WTC11 (cell line): ENCODE measurements around the gene ILF2. TPM values are rescaled to one million over a fixed set of nuclear protein-coding genes. Genes with fewer than 3 reads are reported as not detected.

Experiments
- ATAC-seq: fragments of 200-7000 bp; cut with Tn5 transposase; 2 replicates; pipeline ENCODE4 v1.10.0; 2021; ENCODE audit warnings: mild to moderate bottlenecking, moderate library complexity
- CTCF ChIA-PET: fragments of 300-600 bp; sonication (Branson Sonifier 250); formaldehyde crosslinking; loops from one replicate; lab custom pipeline; 2021; ENCODE audit warnings: antibody characterized with exemption; lab: Charles Lee
- POLR2A ChIA-PET: fragments of 350-600 bp; sonication (Branson Sonifier 250); formaldehyde crosslinking; loops from one replicate; lab custom pipeline; 2021; ENCODE audit warnings: antibody characterized with exemption; lab: Charles Lee
- DNase-seq: peaks from one replicate; pipeline ENCODE4 v3.0.0; 2021; ENCODE audit warnings: low spot score
- H3K27ac Mint-ChIP-seq: 2 replicates; pipeline ENCODE4 v1.8.0; 2021; ENCODE audit warnings: mixed read lengths
- H3K27me3 Mint-ChIP-seq: 2 replicates; pipeline ENCODE4 v1.8.0; 2021; ENCODE audit warnings: low read depth, mild to moderate bottlenecking, moderate library complexity, mixed read lengths
- H3K36me3 Mint-ChIP-seq: 2 replicates; pipeline ENCODE4 v1.8.0; 2021; ENCODE audit warnings: mixed read lengths
- H3K4me1 Mint-ChIP-seq: 2 replicates; pipeline ENCODE4 v1.8.0; 2022; ENCODE audit warnings: mixed read lengths
- H3K4me3 Mint-ChIP-seq: 2 replicates; pipeline ENCODE4 v1.8.0; 2021; ENCODE audit warnings: mild to moderate bottlenecking, moderate library complexity, mixed read lengths
- H3K9me3 Mint-ChIP-seq: 2 replicates; pipeline ENCODE4 v1.8.0; 2021; ENCODE audit warnings: mixed read lengths
- ATF3 ChIP-seq: sonication (generic); formaldehyde crosslinking; conservative IDR thresholded peaks from 2 replicates; pipeline ENCODE4 v1.8.1; 2022; ENCODE audit warnings: mild to moderate bottlenecking, missing genetic modification reagents
- ATF6 ChIP-seq: sonication (generic); formaldehyde crosslinking; IDR thresholded peaks from 2 replicates; pipeline ENCODE4 v1.8.1; 2023; ENCODE audit warnings: mild to moderate bottlenecking, missing genetic modification reagents
- CTCF ChIP-seq: fragments of 200-600 bp; IDR thresholded peaks from 2 replicates; pipeline ENCODE4 v1.8.0; 2022; ENCODE audit warnings: antibody characterized with exemption
- GABPB1 ChIP-seq: sonication (generic); formaldehyde crosslinking; IDR thresholded peaks from 2 replicates; pipeline ENCODE4 v1.8.1; 2023; ENCODE audit warnings: mild to moderate bottlenecking, missing genetic modification reagents
- HMGA2 ChIP-seq: fragments of 250-450 bp; sonication (Bioruptor Pico); IDR thresholded peaks from 2 replicates; pipeline ENCODE4 v1.4.0; 2021; ENCODE audit warnings: mild to moderate bottlenecking, moderate library complexity
- NFATC4 ChIP-seq: fragments of 250-450 bp; sonication (Bioruptor Pico); IDR thresholded peaks from 2 replicates; pipeline ENCODE4 v1.9.0; 2021; ENCODE audit warnings: mild to moderate bottlenecking
- NR1H2 ChIP-seq: sonication (generic); formaldehyde crosslinking; IDR thresholded peaks from 2 replicates; pipeline ENCODE4 v1.9.0; 2021; ENCODE audit warnings: mild to moderate bottlenecking, moderate library complexity, missing genetic modification reagents
- OVOL2 ChIP-seq: fragments of 250-450 bp; sonication (Bioruptor Pico); IDR thresholded peaks from 2 replicates; pipeline ENCODE4 v1.9.0; 2021; ENCODE audit warnings: mild to moderate bottlenecking, borderline replicate concordance
- PRDM15 ChIP-seq: sonication (generic); formaldehyde crosslinking; IDR thresholded peaks from 2 replicates; pipeline ENCODE4 v1.8.0; 2022; ENCODE audit warnings: missing genetic modification reagents
- PREB ChIP-seq: sonication (generic); formaldehyde crosslinking; IDR thresholded peaks from 2 replicates; pipeline ENCODE4 v1.8.1; 2022; ENCODE audit warnings: mild to moderate bottlenecking, missing genetic modification reagents, moderate library complexity, borderline replicate concordance
- PRRX2 ChIP-seq: fragments of 250-450 bp; sonication (Bioruptor Pico); IDR thresholded peaks from 2 replicates; pipeline ENCODE4 v1.8.0; 2021; ENCODE audit warnings: mild to moderate bottlenecking
- SMAD4 ChIP-seq: sonication (generic); formaldehyde crosslinking; IDR thresholded peaks from 2 replicates; pipeline ENCODE4 v1.8.0; 2022; ENCODE audit warnings: mild to moderate bottlenecking, missing genetic modification reagents
- TCF7 ChIP-seq: sonication (generic); formaldehyde crosslinking; IDR thresholded peaks from 2 replicates; pipeline ENCODE4 v1.8.0; 2022; ENCODE audit warnings: mild to moderate bottlenecking, low read depth, missing genetic modification reagents, moderate library complexity
- ZMAT4 ChIP-seq: fragments of 250-450 bp; sonication (Bioruptor Pico); IDR thresholded peaks from 2 replicates; pipeline ENCODE4 v1.9.0; 2021; ENCODE audit warnings: mild to moderate bottlenecking
- ZNF263 ChIP-seq: sonication (generic); formaldehyde crosslinking; IDR thresholded peaks from 2 replicates; pipeline ENCODE4 v1.8.1; 2022; ENCODE audit warnings: low read depth, mild to moderate bottlenecking, moderate library complexity, missing genetic modification reagents
- ZNF281 ChIP-seq: sonication (generic); formaldehyde crosslinking; IDR thresholded peaks from 2 replicates; pipeline ENCODE4 v1.8.0; 2023; ENCODE audit warnings: mild to moderate bottlenecking, missing genetic modification reagents
- ZNF671 ChIP-seq: fragments of 250-450 bp; sonication (Bioruptor Pico); IDR thresholded peaks from 2 replicates; pipeline ENCODE4 v1.8.0; 2021; ENCODE audit warnings: mild to moderate bottlenecking
- total RNA-seq: library from RNA; stranded (reverse); gene quantifications from 3 replicates; pipeline ENCODE4 v1.2.3, GENCODE V29; 2021

Gene ILF2
- total RNA-seq, 1 experiment from 2014 or later: 337 TPM

GRCh38 chr1:153685544-153686340, 14.9 kb upstream of the ILF2 start:
- Mint-ChIP-seq H3K27me3 (peaks cover under 1% of the 10 kb centered on the region), H3K27ac (no peak overlapping the region; the same call in 1 of the 2 replicates), H3K4me3 (no peak overlapping the region), H3K4me1 (peaks cover 5% of the 10 kb centered on the region), H3K36me3 (peaks cover 12% of the 10 kb centered on the region), H3K9me3 (no peaks in the 10 kb centered on the region)
- ATAC-seq: no peak
- CTCF ChIA-PET: interaction anchor here (0.6 to 2.5 kb wide), 2 partner anchors 8 to 48 kb away, joined by 3 to 5 read pairs; no protein-coding TSS in a partner anchor
- POLR2A ChIA-PET: interaction anchor here (0.9 kb wide), 1 partner anchor 83 kb away, joined by 3 read pairs; no protein-coding TSS in a partner anchor
- DNase-seq: no peak
- no peak for TF ChIP-seq ZNF263
- no peak for TF ChIP-seq PRRX2 (CRISPR knock-in tag)
- TF ChIP-seq ZMAT4 (CRISPR knock-in tag): no peak

- no peak for DNase-seq
- Mint-ChIP-seq H3K36me3 (peaks cover 12% of the 10 kb centered on the region), H3K27me3 (peaks cover 7% of the 10 kb centered on the region), H3K4me1 (peaks cover 11% of the 10 kb centered on the region), H3K27ac (no peak overlapping the region), H3K9me3 (no peaks in the 10 kb centered on the region)
- ChIA-PET CTCF (no interaction called here), POLR2A (interaction anchor here (0.9 kb wide), 1 partner anchor 84 kb away, joined by 3 read pairs; no protein-coding TSS in a partner anchor)
- no peak for TF ChIP-seq GABPB1
- TF ChIP-seq HMGA2 (CRISPR knock-in tag): no peak
- no peak for TF ChIP-seq ZNF263
- no peak for TF ChIP-seq NR1H2 (CRISPR knock-in tag)
- TF ChIP-seq CTCF: no peak
- no peak for TF ChIP-seq PRDM15
- no peak for TF ChIP-seq ZNF671 (CRISPR knock-in tag)
- TF ChIP-seq OVOL2 (CRISPR knock-in tag): no peak
- no peak for TF ChIP-seq NFATC4 (CRISPR knock-in tag)
- no peak for TF ChIP-seq PREB (CRISPR knock-in tag)
- TF ChIP-seq, all 79 proteins: peak for 0
- no peak overlapping the region for H3K4me3 Mint-ChIP-seq
- no peak for ATAC-seq
Measured at GRCh38 chr1:153684892-153685291, 14.1 kb upstream of the ILF2 start.

- ChIA-PET CTCF (interaction anchor here (0.6 kb wide), 1 partner anchor 39 kb away, joined by 3 read pairs; no protein-coding TSS in a partner anchor), POLR2A (interaction anchor here (0.7 kb wide), 1 partner anchor 32 kb away, joined by 4 read pairs; no protein-coding TSS in a partner anchor)
- H3K4me3 Mint-ChIP-seq: no peak overlapping the region
- H3K9me3 Mint-ChIP-seq: no peaks in the 10 kb centered on the region
- H3K27me3 Mint-ChIP-seq: peaks cover 12% of the 10 kb centered on the region
- H3K4me1 Mint-ChIP-seq: peaks cover 11% of the 10 kb centered on the region
- no peak for DNase-seq
- peaks cover 12% of the 10 kb centered on the region for H3K36me3 Mint-ChIP-seq
- ATAC-seq: no peak
- peak overlapping the region; percentile 76 for H3K27ac Mint-ChIP-seq
- TF ChIP-seq SMAD4 (CRISPR knock-in tag) (no peak), ZNF671 (CRISPR knock-in tag) (no peak), ATF6 (CRISPR knock-in tag) (no peak), ATF3 (CRISPR knock-in tag) (no peak), TCF7 (CRISPR knock-in tag) (no peak), ZNF281 (CRISPR knock-in tag) (no peak)
Measured at GRCh38 chr1:153683854-153684253, 13.1 kb upstream of the ILF2 start.
